HG03354 (cell line): ENCODE results near the gene MATN1.

Source experiments
- ATAC-seq: cut with Tn5 transposase; IDR thresholded peaks from one replicate; pipeline ENCODE4 v1.9.1; 2021; ENCODE audit warnings: mild to moderate bottlenecking; ENCODE audit not compliant: unreplicated experiment, poor library complexity, severe bottlenecking

MATN1 gene

DNA sequence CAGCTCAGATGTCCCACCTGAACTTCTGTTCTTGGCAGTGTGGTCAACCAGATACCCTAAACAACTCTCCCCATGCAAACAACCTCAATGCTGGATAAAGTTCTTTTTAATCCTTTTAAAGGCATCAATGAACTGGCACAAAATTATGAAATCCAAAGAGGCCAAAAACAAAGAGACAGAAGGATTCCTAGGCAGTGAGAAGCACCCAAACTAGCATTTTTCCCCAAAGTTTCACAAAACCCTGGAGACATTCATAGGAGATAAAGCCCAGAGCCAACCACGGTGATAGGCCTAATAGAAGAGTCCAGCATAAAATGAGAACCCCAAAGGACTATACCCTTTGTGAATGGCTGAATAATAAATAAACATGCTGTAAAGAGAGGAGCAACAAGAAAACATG lies 50.7 kb downstream of the MATN1 start:
- ATAC-seq: no peak

DNA sequence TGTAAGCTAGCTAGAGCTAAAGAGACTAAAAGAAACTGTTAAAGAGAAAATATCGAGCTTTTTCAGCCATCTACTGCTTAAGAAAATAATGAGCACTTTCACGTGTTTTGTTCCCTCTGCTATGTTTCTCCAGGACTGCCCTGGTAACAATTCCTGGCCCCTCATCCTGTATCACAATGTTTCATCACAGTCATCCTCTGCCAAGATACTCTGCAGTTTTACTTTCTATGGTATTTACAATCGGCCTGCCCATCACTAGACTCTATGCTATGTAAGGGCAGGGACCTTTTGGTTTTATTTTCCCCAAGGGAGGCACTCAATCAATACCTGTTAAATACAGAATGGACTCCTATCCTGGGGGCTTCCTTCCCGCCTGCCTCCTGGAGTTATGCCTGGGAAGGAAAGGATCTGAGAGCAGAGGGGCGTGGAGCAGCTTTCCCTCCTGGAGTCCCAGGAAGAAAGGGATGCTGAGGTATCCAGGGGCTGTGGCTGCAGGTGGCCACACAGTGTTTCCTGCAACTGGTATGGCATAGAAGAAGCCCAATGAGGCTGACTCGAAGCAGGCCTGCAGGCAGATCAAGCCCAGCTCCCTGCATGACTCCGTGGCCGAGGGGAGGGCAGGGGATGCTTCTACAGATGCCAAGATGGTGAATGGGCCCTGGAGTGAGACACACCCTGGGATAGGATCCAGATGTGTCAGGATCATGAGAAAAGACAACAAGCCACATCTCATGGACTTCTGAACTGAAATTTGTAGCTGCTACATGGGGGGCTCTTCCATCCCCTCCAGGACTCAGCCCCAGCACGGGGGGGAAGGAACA lies 52.9 kb downstream of the MATN1 start:
- ATAC-seq: no peak

DNA sequence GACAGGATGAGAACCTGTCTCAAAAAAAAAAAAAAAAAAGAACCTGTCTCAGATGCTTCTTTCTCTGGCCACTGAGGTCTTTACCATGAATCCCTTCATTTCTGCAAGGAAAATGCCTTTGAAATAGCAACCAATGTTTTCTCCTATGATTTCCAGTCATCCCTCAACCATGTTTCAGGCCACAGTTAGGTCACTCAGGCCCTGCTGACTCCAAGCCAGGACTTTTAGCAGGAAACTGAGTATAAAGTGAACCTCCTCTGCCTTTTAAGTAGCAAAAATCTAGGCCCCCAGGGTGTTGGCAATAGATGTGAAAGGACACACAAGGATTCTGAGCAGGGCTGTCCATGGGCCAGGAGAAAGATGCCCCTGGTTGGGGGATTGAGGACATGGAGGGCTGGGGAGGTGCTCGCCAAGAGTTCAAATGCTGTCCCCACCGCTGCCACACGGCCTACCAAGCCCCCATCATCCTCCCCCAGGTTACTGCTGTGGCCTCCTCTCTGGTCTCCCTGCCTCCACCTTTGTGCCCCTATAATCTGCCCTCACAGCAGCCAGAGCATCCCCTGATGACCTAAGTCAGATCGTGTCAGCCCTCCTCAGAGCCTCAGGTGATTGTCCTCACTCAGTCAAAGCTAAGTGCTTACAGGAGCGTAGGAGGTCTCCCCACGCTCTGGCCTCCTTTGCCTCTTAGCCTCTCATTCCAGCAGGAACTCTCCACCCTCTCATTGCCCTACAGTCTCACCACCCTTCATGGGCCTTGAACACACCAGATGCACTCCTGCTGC lies 54.6 kb downstream of the MATN1 start:
- ATAC-seq: no peak

DNA sequence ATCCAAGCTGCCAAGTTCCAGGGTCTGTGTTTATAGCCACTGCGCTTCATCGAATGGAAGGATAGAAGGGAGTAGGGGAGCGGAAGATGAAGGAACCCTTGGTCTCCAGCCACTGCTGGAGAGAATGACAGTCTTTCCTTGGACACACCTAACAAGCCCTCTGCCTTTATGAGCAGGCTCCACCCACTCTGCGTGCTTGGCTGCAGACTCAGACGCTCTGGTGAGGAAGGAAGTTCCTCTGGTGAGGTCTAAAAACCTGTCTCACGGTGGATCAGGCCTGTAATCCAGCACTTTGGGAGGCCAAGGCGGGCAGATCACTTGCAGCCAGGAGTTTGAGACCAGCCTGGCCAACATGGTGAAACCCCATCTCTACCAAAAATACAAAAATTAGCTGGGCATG lies 55.4 kb downstream of the MATN1 start:
- ATAC-seq: no peak

DNA sequence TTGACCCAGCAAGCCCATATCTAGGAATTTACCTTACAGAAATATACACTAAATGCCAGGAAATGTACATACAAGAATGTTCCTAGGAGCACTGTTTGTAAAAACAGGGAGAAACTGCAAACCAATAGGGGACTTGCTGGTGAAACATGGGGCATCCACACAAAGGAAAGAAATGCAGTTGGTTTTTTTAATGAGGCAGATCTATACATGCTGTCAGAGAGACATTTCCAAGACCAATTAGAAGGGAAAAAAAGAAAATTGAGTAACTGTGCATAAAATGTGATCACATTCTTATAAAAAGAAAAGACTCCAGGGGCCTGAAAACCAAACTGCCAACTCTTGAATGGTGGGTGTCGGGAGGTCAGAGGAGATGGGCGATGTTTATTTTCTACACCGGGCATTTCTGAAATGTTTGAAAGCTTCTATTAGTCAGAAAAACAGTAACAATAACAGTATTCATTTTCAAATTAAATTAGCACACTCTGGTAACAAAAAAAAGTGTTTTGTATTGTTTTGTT lies 56.6 kb downstream of the MATN1 start:
- no peak for ATAC-seq

DNA sequence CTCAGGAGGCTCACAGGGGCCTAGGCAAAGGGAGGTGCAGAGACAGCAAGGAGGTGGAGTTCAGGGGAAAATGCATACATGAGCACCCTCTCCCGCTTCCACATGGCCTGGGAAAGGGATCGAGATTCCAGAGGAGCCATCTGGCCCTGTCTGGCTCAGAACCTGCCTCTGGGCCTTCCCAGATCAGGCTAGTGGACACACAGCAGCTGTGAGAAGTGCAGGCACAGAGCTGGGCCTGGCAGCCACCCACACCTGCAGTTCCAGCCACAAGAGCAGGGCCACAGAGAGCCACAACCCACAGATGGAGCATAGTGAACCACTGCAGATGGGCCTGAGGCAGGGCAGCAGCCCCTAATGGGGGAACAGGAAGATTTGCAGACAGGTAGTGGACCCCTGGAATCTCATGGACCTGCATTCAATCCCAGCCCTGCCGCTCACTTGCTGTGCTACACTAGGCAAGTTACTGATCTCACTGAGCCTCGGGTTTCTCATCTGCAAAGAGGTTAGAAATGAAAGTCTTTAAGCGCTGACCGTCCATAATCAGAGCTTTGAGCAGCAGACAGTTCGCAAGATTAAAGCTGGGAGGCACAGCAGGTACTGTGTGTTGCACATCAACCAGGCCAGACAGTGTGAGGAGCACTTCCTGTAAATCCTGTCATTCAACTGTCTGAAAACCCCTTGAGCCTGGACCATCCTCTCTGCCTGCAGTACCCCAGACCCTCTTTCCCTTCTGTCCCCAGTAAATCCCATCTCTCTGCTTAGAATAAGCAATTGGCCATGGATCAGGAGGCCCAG lies 58.0 kb downstream of the MATN1 start:
- ATAC-seq: no peak

DNA sequence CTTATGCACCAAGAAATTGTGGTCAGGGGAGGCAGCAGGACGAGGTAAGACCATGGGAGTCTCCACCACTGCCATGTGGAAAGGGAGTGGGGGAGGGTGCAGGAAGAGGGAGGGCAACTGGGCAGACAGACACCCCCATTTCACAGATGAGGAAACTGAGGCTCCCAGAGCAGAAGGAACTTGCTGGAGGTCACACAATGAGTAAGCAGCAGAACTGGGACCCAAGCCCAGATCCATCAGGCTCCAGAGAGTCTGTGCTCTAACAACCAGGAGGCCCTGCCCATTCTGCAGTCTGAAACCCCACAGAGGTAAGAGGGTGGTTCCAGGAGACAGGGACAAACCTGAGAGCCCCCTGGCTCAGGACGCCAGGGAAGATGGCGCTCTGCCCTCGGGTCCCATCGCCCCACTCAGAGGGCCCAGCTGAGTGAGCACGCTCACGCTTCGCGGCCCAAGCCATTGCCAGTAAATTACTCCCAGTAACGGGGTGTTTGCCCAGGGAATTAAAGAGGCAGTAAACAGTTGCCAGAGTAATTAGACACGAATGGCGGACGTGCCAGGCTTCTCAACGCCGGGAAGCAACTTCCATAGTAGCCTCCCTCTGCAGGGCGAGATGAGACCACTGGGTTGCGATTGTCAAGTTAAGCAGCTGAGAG lies 59.2 kb downstream of the MATN1 start:
- ATAC-seq: no peak

DNA sequence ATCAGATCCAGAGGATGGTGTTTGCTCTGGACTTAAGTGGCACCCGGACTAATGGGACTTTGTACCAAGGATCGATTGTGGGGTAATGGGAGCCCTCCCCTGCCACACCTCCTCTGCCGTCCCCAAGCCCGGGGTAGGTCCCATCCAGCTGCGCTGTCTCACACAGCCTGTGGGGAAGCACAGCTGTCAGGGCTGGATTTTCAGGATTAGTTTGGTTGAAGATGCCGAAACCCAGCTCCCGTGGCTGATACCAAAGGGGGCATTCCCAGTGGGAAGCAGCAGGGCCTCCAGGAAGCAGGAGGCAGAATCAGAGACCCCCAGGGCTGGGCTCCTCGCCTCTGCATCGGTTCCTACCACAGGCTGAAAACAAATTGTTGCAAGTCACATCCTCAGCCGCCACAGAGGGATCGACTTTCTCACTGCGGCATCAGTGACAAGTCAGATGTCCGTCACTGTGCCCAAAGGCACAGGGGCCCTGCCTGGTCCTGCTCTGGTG lies 59.7 kb downstream of the MATN1 start:
- no peak for ATAC-seq

DNA sequence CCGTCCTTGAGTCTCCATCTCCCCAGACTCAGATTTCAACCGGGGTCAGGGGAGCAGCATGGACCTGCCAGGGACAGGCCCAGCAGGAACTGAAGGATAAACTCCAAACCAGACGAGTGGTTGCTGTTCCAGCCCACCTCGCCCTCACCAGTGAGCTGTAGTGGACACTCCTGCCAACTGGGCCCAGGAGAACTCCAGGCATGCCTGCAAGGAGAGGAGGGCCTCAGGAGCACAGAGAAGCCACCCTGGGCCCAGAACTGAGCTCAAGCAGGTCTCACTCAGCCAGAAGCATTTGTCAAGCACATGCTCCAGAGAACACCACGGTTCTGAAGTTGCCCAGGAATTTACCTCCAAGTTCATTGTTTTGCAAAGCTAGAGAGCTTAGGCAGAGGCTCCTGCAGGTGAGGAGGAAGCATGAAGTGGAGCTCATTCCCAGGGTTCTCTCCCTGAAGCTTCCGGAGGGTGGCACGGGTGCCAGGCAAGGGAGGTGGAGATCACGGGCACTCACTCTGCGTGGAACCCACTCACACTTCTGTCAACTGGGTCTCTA lies 61.0 kb downstream of the MATN1 start:
- no peak for ATAC-seq

DNA sequence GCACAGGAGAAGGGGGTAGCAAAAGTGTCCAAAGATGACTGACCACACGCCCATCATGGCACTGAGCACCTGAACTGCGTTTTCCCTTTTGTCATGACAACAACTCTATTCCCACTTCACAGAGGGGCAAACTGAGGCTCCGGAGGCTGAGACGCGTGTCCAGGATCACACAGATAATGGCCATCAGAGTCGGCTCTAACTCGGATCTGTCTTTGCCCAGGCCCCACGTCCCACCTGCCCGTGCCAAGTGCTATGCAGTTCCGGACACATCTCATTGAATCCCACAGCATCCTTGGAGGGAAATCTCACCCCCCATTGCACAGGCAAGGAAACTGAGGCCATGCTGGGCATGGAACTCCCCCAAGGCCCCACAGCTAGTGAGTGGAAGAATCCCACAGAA lies 62.1 kb downstream of the MATN1 start:
- ATAC-seq: no peak
